ENCODE measurements around the gene OBI1. TPM values are rescaled to one million over a fixed set of nuclear protein-coding genes. Genes with fewer than 3 reads are reported as not detected.

The OBI1 gene
- polyA plus RNA-seq, 5 donors: 16.0 to 27.5 (median 20.2) TPM

DNA sequence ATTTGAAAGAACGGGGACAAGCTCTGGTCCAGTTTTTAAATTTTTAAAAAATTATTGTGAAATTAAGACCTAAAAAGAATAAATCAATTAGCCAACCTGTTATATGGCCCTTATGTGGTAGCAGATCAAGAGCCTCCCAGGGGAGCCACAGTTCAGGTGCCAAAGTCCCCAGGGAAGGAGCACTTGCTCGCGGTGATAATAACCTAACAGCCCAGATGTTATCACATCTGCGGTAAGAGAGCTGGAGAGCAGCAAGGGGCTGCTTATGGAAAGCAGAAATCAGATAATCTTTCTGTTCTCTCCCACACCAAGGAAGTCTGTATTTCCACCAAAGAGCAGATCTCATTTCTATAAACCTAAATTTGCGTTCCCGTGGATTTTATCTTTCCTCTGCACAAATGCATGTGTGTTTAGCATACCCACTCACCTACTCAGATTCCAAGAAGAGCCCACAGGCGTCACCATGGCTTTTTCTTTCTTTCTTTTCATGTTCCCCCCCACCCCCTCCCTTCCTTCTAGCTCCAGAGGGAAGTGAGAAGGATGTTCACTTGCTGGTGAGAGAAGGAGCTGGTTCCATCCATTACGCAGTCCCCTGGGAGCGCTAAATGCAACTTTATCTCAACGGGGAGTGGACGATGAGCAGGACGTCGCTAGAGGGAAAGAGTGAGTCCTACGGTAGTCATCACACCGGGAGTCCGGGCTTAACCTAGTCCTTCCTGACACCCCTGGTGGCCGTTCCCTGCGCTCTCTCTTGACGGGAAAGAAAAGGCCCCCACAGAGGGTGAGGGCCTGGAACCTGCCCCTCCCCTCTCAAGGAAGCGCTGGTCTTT lies 54.0 kb downstream of the OBI1 start:
- DNase-seq: no peak

GRCh38 chr13:78603240-78603957 lies 55.6 kb downstream of the OBI1 start, which contains the start of gene POU4F1:
Gene POU4F1 (minus strand): TSS chr13:78603552. CDS start chr13:78603326, 226 bp downstream.
- DNase-seq: no peak

- no peak for DNase-seq
Observed at GRCh38 chr13:78602561-78603239, 56.3 kb downstream of the OBI1 start.

- no peak for DNase-seq
Observed at GRCh38 chr13:78601874-78602560, 56.9 kb downstream of the OBI1 start.

DNA sequence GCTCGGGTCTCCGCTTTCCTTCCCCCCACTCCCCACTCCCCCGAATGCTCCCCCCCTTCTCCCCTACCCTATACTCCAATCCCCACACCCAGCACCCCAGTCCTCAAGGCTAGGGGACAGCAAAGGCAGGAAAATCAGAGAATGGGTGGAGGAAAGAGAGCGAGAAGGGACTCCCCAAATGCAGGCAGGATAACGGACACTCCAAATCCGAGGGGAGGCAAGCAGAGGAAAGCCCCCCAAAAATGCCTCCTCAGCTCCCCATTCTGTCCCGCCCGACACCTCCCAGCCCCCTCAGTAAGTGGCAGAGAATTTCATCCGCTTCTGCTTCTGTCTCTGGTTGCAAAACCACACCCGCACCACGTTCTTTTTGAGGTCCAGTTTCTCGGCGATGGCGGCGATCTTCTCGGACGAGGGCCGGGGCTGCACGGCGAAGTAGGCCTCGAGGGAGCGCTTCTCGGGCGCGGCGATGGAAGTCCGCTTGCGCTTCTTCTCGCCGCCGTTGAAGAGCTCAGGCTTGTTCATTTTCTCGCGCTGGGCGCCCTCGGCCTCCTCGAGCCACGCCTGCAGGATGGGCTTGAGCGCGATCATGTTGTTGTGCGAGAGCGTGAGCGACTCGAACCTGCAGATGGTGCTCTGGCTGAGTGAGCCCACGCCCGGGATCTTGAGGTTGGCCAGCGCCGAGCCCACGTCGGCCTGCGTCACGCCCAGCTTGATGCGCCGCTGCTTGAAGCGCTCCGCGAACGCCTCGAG lies 57.7 kb downstream of the OBI1 start:
- no peak for DNase-seq

- DNase-seq: no peak
Observed at GRCh38 chr13:78600280-78600883, 58.6 kb downstream of the OBI1 start.

DNA sequence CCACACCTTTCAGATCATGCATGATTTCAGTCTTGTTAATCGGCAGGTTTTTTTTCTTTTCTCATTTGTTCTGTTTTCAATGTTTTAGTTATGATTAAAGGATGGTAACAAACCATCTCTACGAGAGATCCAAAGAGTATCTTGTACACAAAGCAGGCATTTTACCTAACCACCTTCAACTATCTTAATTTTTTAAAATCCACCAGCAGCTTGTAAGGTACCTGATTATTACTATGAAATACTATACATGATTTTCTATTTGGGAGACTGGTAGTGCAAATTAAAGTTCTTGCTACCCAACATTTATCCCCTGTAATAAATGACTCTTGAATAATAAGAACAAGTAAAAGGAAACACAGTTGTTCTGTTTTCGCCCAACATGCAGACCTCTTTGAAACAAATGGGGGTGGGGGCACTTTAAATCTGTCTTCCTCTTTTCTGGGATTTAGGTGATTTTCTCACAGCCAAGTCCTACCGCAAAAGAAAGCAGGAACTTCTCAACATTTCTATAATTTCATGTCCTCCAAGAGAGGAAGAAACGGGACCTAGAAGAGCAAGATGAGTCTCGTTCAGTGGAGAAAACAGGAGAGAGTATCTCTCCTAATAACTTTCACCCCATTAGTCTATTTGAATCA lies 59.2 kb downstream of the OBI1 start:
- no peak for DNase-seq

DNA sequence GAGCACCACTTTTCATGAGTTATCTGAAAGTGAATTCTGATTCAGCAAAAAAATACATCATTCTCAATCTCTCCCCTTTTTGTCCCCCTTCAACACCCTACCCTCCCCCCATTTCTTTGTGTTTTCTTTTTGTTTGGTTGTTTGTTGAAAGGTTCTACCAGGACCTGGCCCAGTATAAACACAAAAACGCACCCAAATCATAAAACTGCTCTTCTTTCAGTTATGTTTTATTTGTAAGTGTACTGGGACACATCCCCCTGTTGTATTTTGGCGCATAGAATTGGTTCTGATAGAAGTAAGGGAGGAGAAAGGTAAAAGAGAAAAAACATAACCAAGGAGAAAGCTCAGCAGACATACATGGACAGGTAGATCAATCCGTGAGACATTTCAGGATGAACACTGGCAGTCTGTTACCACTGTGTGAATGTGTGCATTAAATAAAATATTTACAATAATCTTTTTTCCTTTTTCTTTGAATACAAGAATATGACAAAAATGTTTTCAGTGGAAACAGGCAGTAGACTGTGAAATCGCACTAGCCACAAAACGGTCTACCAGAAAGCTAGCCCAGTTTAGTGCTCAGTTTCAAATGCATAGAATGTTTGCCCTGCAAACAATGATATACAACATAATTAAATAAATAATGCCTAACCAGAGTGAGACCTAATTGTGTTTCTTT lies 59.9 kb downstream of the OBI1 start:
- no peak for DNase-seq

- DNase-seq: no peak
Observed at GRCh38 chr13:78598116-78598781, 60.7 kb downstream of the OBI1 start.

DNA sequence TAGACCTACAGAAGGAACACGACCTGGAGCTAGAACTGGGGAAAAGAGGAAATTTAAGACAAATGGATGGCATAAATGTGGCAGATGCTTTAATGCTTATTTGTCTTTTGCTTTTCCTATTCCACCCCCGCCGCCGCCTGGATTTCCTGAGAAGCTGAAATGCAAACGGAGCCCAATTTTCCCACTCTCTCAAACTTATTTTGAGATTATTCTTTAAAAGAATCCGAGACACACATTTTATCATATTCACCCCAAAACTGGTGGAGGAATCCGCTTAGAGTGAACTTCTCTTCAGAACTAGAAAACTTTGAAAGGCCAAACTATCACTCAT lies 61.4 kb downstream of the OBI1 start:
- no peak for DNase-seq

DNA sequence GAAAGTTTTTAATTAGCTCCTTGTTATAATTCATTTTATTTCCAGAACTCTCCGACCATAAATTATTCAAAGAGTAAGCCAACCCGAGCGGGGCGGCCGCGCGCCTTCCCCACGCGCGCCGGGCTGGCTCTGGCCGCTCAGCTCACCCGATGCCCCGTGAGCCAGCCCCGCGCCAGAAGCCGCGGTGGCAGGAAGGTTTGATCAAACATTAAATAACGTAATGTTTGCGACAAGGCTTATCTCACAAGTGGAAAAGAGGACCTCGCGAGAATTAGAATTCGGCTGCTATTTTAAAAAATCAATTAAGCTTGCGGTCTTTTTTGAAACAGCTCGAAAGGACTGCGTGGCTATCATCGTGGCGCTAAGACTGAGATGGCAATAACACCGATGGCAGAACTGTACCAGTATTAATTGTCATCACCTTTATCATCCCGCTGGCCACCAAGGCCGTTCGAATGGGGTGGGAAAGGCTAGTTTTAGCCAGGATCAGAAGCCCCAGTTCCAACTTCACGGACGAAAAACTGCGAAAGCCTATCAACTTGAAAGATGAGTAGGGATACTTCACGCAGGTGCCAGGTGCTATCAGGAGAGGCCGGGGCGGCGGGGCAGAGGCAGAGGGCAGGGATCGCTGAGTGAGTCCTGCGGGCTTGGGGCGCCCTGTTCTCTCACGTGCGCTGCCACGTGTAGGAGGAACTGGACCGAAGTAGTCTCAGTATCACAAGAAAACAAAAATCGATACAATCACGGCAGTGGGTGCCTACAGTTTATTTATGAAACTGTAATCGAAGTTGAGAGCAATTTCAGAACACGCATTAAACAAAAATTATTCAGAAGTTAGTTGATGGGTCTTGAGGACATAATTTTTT lies 62.0 kb downstream of the OBI1 start:
- DNase-seq: no peak

DNA sequence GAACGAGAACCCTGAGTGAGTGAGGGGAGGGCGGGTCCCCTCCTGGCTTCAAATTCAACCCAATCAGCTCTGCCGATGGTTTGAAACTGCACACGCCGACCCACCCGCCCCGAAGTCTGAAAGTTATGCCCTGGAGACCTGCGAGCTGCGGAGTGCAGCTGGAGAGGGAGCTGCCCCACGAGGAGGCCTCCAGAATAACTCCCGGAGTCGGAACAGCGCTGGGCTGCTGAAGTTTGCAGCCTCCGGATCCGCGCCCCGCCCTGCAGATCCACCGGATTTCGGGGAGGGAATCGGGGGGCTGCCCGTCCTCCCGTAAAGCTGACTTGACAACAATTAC lies 62.6 kb downstream of the OBI1 start:
- no peak for DNase-seq

DNA sequence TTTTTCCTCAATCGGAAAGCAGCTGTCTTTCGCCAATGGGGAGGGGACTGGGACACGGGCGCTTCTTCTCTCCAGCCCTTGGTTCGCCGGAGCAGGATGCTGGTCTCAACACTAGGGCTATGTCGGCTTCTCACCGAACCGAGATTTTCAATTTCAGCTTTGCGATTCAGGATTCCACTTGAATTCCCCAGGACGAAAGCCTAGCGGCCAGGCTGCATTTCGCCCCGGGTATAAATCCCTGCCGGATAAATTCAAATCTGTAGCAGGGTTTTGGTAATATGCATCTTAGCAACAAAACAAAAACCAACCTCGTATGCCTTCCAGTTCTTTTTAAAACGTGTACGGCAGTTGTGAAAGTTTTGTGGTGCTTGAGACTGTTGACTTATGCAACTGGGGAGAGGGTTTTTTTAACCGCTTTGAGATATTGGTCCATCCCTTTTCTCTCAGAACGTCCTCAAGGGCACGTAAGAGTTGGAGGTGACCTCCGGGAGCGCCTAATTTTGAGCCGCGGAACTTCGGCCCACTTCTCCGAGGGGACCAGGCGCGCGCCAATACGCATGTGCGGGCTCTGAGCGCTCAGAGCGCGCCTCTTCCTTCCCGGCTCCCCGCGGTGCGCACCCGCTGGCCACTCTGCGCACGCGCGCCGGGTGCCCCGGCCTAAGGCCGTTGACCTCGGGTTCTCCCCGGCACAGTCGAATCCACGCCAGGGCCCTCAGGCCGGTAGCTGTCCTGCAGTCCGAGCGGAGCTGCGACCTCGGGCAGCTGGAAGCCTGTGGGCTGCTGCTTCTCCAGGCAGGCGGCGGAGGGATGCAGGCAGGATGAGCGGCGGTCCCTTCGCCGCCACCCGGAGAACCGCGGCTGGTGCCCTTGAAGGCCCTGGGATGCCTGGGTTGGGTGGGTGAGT lies 63.2 kb downstream of the OBI1 start:
- no peak for DNase-seq

DNA sequence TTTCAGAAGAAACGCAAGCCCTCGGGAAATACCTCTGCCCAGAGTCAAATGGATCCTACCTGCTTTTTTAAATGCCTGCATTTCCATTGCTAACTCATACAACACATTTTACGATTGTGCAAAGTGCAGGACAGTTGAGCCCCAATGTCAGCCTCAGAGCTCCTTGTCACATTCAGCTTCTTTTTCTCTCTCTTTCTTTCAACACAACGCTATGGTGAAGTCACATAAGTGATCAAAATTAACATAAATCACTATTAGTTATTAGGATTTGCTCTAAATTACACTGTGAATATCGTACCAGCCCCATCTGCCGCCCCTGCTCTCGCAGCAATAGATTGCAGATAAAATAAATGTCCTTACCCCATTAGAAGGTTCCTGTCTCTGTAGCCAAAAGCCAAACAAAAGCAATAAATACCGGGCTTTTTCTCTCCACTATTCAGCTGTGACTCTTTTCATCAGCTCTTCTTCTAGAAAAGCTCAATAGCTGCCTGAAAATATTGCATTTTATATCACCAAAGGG lies 64.4 kb downstream of the OBI1 start:
- no peak for DNase-seq

GRCh38 chr13:78593652-78594455 lies 65.1 kb downstream of the OBI1 start:
- DNase-seq: no peak

DNA sequence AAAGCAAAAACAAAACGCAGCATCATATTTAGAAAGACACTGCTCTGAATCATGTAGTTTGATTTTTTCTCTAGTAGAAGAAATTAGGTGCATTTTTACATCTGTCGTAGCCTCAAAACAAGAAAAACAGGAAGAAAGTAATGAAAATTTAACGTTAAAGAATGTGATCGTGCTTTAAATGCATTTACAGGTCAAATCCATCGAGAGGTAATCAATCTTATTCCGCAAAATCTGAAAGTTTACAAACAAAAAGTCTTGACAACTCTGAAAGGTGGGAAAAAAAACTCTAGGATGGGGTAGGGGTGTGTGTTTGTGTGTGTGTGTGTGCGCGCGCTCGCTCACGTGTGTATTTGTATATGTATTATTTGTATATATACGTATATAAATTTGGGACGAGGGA lies 65.8 kb downstream of the OBI1 start:
- DNase-seq: no peak
